Endothelial cell of umbilical vein (primary cell): ENCODE data around the gene RBM4B. TPM values are rescaled to one million over a fixed set of nuclear protein-coding genes. Genes with fewer than 3 reads are reported as not detected.
A peak's percentile ranks its signal among the peaks of the same experiment; 100 is the strongest.

ENCODE experiments used
- BruUV-seq: library from RNA; stranded (reverse); fragments of 400-500 nt; replicated peaks from 2 replicates; lab custom pipeline; 2021; lab: Mats Ljungman, UMichigan
- CTCF ChIA-PET: fragments of 300-600, 350-600 bp; sonication (Branson Sonifier 250); formaldehyde crosslinking; loops from one replicate; lab custom pipeline; 2021; ENCODE audit warnings: antibody characterized with exemption, inconsistent platforms; lab: Charles Lee
- POLR2A ChIA-PET: fragments of 300-600, 350-600 bp; sonication (Branson Sonifier 250); formaldehyde crosslinking; loops from one replicate; lab custom pipeline; 2021; ENCODE audit warnings: antibody characterized with exemption, inconsistent platforms; lab: Charles Lee
- DNase-seq: peaks from one replicate; pipeline ENCODE4 v3.0.0-alpha.2; 2011; ENCODE audit warnings: low read depth, low spot score
- FAIRE-seq: peaks from 2 replicates; lab custom pipeline; 2011; peaks lifted over from hg19 to GRCh38; lab: Jason Lieb, UNC
- H2AFZ ChIP-seq: 2 replicates; pipeline ENCODE4 v1.6.0; 2012; ENCODE audit warnings: low read depth, low read length, control low read depth, inconsistent platforms
- H3K27ac ChIP-seq: 2 replicates; pipeline ENCODE4 v1.5.1; 2011; ENCODE audit warnings: low read depth, mild to moderate bottlenecking, control low read depth, low read length, moderate library complexity; ENCODE audit not compliant: insufficient read depth
- H3K27me3 ChIP-seq, 2 experiments: 2 replicates each; pipeline versions ENCODE4 v1.6.0 to v1.6.1; 2011; ENCODE audit warnings: low read length in 2 of 2, mixed read lengths in 1 of 2; ENCODE audit not compliant: control insufficient read depth in 2 of 2, insufficient read depth in 2 of 2
- H3K36me3 ChIP-seq, 2 experiments: 2 replicates in 1 of 2; 3 replicates in 1 of 2; pipeline ENCODE4 v1.5.1; 2011; ENCODE audit warnings: low read length in 2 of 2, mild to moderate bottlenecking in 1 of 2, moderate library complexity in 1 of 2; ENCODE audit not compliant: control insufficient read depth in 2 of 2, insufficient read depth in 2 of 2; ENCODE audit errors: extremely low read depth in 1 of 2
- H3K4me1 ChIP-seq: 3 replicates; pipeline ENCODE4 v1.5.1; 2011; ENCODE audit warnings: mild to moderate bottlenecking, low read length; ENCODE audit not compliant: control insufficient read depth, insufficient read depth; ENCODE audit errors: extremely low read depth
- H3K4me2 ChIP-seq: 2 replicates; pipeline ENCODE4 v1.6.1; 2011; ENCODE audit warnings: low read length, control low read depth, mixed read lengths; ENCODE audit not compliant: insufficient read depth
- H3K4me3 ChIP-seq, 3 experiments: fragments of 200-600 bp in 1 of 3; sonication (generic), shearing (Covaris generic) in 1 of 3; replicated peaks in 1 of 3; 2 replicates each; pipeline ENCODE4 v1.5.1; 2011 to 2016; ENCODE audit warnings: control low read depth in 3 of 3, low read length in 3 of 3, mild to moderate bottlenecking in 2 of 3, inconsistent platforms in 1 of 3, low read depth in 1 of 3, moderate library complexity in 1 of 3; ENCODE audit not compliant: insufficient read depth in 1 of 3
- H3K79me2 ChIP-seq: 2 replicates; pipeline ENCODE4 v1.6.0; 2012; ENCODE audit warnings: low read length, inconsistent platforms; ENCODE audit not compliant: control insufficient read depth, insufficient read depth
- H3K9ac ChIP-seq: replicated peaks from 2 replicates; pipeline ENCODE3; 2011; ENCODE audit warnings: low read length, control low read depth; ENCODE audit not compliant: insufficient read depth; ENCODE audit errors: extremely low read depth
- H3K9me1 ChIP-seq: replicated peaks from 3 replicates; pipeline ENCODE4 v1.6.0; 2011; ENCODE audit warnings: mild to moderate bottlenecking, low read length; ENCODE audit not compliant: control insufficient read depth, insufficient read depth; ENCODE audit errors: extremely low read depth
- H3K9me3 ChIP-seq: replicated peaks from 2 replicates; pipeline ENCODE4 v1.5.1; 2012; ENCODE audit warnings: low read length, inconsistent platforms; ENCODE audit not compliant: control insufficient read depth, insufficient read depth
- H4K20me1 ChIP-seq: replicated peaks from 2 replicates; pipeline ENCODE3; 2011; ENCODE audit warnings: mild to moderate bottlenecking, low read length; ENCODE audit not compliant: control insufficient read depth, insufficient read depth; ENCODE audit errors: extremely low read depth
- EZH2 ChIP-seq: IDR thresholded peaks from 2 replicates; pipeline ENCODE4 v1.6.1; 2012; ENCODE audit warnings: borderline replicate concordance, low read depth, mild to moderate bottlenecking, moderate library complexity, low read length, inconsistent platforms; ENCODE audit not compliant: severe bottlenecking
- FOS ChIP-seq: IDR thresholded peaks from 2 replicates; pipeline ENCODE4 v1.6.1; 2011; ENCODE audit warnings: mild to moderate bottlenecking, low read length, moderate library complexity, borderline replicate concordance; ENCODE audit not compliant: insufficient read depth
- GATA2 ChIP-seq: IDR thresholded peaks from 2 replicates; pipeline ENCODE4 v1.7.0; 2011; ENCODE audit warnings: low read depth, mild to moderate bottlenecking, moderate library complexity, mixed read lengths, low read length; ENCODE audit not compliant: insufficient read length, insufficient read depth
- JUN ChIP-seq: IDR thresholded peaks from 2 replicates; pipeline ENCODE4 v1.6.1; 2011; ENCODE audit warnings: borderline replicate concordance, low read depth; ENCODE audit not compliant: insufficient read length, insufficient read depth
- MYC ChIP-seq: IDR thresholded peaks from one replicate; pipeline ENCODE4 v1.6.1; 2011; ENCODE audit warnings: mild to moderate bottlenecking, low read depth, low read length
- POLR2A ChIP-seq: IDR thresholded peaks from 2 replicates; pipeline ENCODE4 v1.6.1; 2012; ENCODE audit warnings: low read depth, mild to moderate bottlenecking, control low read depth, low read length
- POLR2AphosphoS5 ChIP-seq: IDR thresholded peaks from 2 replicates; pipeline ENCODE4 v1.6.1; 2012; ENCODE audit warnings: low read depth, mild to moderate bottlenecking, control low read depth, low read length, moderate library complexity; ENCODE audit not compliant: insufficient read depth
- dilution Hi-C: fragments of 300-500 bp; cut with MboI; formaldehyde crosslinking; loops from one replicate; pipeline ENCODE4 v1.15.0; 2019; ENCODE audit warnings: low sequenced_read_pairs; ENCODE audit not compliant: extremely low pct_ligation_motif_present
- intact Hi-C: fragments of 100-400 bp; cut with micrococcal nuclease; formaldehyde crosslinking; loops from one replicate; pipeline ENCODE4 v1.10.0; 2022
- polyA plus RNA-seq, 4 experiments: library from polyadenylated mRNA; depleted of rRNA in 3 of 4; stranded (reverse) in 3 of 4; unstranded in 1 of 4; fragments of >200 nt; gene quantifications; 2 replicates each; pipeline versions ENCODE4 v1.2.1 to v1.2.3, GENCODE V29; 2011 to 2012; ENCODE audit warnings: missing spikeins in 1 of 4
- total RNA-seq: library from RNA; stranded (reverse); gene quantifications from 2 replicates; pipeline ENCODE4 v1.2.3, GENCODE V29; 2021
- TF ChIP-seq, protein P1 (sequence below): IDR thresholded peaks from 2 replicates; pipeline ENCODE4 v1.6.1; 2011; ENCODE audit not compliant: insufficient read depth, insufficient read length
- TF ChIP-seq, protein P2 (sequence below), 2 donors: IDR thresholded peaks; 1 replicate in 1 of 2; 2 replicates in 1 of 2; pipeline ENCODE4 v1.5.1; 2011; ENCODE audit warnings: low read length in 2 of 2, mild to moderate bottlenecking in 2 of 2, moderate library complexity in 2 of 2, control low read depth in 1 of 2, inconsistent platforms in 1 of 2, low read depth in 1 of 2; ENCODE audit not compliant: insufficient read depth in 1 of 2; ENCODE audit errors: extremely low read depth in 1 of 2

The RBM4B gene
- total and polyA plus RNA-seq, 2 donors (not counting 3 experiments of a cell fraction or from before 2014, with no cell fraction given), result 22.2 to 31.2 TPM

DNA sequence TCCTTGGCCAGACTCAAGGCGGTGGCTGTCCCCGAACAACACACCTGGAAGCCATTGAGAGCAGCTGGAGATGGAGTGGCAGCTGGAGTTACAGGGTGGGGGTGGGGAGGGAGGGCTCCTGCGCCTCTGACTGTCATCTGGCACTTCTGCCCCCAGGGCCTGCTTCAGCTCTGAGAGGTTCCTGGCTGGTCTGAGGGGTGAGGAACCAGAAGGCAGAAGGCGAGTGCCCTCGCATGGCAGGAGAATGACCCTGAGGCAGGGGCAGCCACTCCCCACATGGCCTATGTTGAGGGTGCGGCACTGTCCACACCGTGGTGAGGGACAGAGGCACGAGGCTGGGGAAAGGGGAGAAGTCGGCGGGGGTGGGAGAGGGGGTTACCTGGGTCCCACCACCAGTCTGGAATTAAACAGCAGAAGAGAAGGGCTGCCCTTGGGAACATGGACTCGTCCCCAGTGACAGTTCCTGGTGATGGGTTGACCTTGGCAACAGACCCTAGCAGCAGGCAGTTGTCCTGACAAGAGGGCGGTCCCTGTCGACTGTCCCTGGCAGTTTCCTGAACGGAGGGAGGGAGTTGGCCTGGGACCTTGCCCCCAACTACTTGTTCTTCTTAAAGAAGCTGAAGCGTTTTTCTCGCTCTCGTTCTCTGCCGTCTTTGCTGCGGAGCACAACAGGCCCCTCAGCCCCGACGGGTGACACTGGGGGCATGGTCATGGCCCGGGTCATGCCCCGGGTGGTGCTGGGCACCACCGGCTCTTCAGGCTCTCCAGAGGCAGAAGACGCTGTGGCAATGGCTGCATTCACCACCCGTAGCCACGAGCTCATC, 7.8 kb upstream of the RBM4B start:
- Histone ChIP-seq H2AFZ (no peak overlapping the region), H3K9ac (no peak overlapping the region), H3K27me3 (no peaks in the 10 kb centered on the region), H3K4me2 (no peak overlapping the region), H3K9me3 (no peaks in the 10 kb centered on the region), H3K4me3 (no peak overlapping the region), H3K36me3 (no peaks in the 10 kb centered on the region), H3K9me1 (no peaks in the 10 kb centered on the region), H4K20me1 (no peaks in the 10 kb centered on the region), H3K27ac (no peak overlapping the region), H3K4me1 (no peaks in the 10 kb centered on the region), H3K79me2 (no peaks in the 10 kb centered on the region)
- BruUV-seq, result TSS peak; percentile 48
- dilution Hi-C loops, result no loop called here
- intact Hi-C loops, result no loop called here
- FAIRE-seq (no peak), DNase-seq (no peak)
- CTCF ChIA-PET, result interaction anchor here (1.5 kb wide), 1 partner anchor 135 kb away, joined by 3 read pairs; no protein-coding TSS in a partner anchor
- POLR2A ChIA-PET, result no interaction called here
- no peak for TF ChIP-seq GATA2
- no peak for TF ChIP-seq POLR2AphosphoS5
- TF ChIP-seq POLR2A, result no peak
- TF ChIP-seq FOS, result no peak
- TF ChIP-seq, protein P1, sequence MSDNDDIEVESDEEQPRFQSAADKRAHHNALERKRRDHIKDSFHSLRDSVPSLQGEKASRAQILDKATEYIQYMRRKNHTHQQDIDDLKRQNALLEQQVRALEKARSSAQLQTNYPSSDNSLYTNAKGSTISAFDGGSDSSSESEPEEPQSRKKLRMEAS, result no peak
- TF ChIP-seq, protein P2, sequence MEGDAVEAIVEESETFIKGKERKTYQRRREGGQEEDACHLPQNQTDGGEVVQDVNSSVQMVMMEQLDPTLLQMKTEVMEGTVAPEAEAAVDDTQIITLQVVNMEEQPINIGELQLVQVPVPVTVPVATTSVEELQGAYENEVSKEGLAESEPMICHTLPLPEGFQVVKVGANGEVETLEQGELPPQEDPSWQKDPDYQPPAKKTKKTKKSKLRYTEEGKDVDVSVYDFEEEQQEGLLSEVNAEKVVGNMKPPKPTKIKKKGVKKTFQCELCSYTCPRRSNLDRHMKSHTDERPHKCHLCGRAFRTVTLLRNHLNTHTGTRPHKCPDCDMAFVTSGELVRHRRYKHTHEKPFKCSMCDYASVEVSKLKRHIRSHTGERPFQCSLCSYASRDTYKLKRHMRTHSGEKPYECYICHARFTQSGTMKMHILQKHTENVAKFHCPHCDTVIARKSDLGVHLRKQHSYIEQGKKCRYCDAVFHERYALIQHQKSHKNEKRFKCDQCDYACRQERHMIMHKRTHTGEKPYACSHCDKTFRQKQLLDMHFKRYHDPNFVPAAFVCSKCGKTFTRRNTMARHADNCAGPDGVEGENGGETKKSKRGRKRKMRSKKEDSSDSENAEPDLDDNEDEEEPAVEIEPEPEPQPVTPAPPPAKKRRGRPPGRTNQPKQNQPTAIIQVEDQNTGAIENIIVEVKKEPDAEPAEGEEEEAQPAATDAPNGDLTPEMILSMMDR (IDR thresholded peaks at IDR 0.05; ENCODE audit: extremely low read depth in 1 of 2, insufficient read depth in 1 of 2, low read depth in 1 of 2, low read length in 2 of 2), result no peak
- no peak for TF ChIP-seq MYC
- TF ChIP-seq EZH2, result no peak
- no peak for TF ChIP-seq JUN
